IPS-15b (cell line): ENCODE data around the gene DGCR8.
A peak's percentile ranks its signal among the peaks of the same experiment; 100 is the strongest.

Experiments
- H3K27me3 ChIP-seq: one replicate; pipeline ENCODE4 v1.6.1; 2013; ENCODE audit warnings: low read length; ENCODE audit not compliant: control insufficient read depth, insufficient read depth
- H3K36me3 ChIP-seq: one replicate; pipeline ENCODE4 v1.6.1; 2013; ENCODE audit warnings: low read length; ENCODE audit not compliant: control insufficient read depth, insufficient read depth
- H3K4me1 ChIP-seq: one replicate; pipeline ENCODE4 v1.6.1; 2013; ENCODE audit warnings: mild to moderate bottlenecking, low read length; ENCODE audit not compliant: control insufficient read depth, insufficient read depth
- H3K4me3 ChIP-seq: one replicate; pipeline ENCODE4 v1.5.1; 2013; ENCODE audit warnings: low read depth, low read length
- H3K9ac ChIP-seq: one replicate; pipeline ENCODE4 v1.6.1; 2013; ENCODE audit warnings: low read depth, mild to moderate bottlenecking, low read length
- H3K9me3 ChIP-seq: one replicate; pipeline ENCODE4 v1.6.1; 2013; ENCODE audit warnings: mild to moderate bottlenecking, low read length; ENCODE audit not compliant: control insufficient read depth, insufficient read depth

The DGCR8 gene

DNA sequence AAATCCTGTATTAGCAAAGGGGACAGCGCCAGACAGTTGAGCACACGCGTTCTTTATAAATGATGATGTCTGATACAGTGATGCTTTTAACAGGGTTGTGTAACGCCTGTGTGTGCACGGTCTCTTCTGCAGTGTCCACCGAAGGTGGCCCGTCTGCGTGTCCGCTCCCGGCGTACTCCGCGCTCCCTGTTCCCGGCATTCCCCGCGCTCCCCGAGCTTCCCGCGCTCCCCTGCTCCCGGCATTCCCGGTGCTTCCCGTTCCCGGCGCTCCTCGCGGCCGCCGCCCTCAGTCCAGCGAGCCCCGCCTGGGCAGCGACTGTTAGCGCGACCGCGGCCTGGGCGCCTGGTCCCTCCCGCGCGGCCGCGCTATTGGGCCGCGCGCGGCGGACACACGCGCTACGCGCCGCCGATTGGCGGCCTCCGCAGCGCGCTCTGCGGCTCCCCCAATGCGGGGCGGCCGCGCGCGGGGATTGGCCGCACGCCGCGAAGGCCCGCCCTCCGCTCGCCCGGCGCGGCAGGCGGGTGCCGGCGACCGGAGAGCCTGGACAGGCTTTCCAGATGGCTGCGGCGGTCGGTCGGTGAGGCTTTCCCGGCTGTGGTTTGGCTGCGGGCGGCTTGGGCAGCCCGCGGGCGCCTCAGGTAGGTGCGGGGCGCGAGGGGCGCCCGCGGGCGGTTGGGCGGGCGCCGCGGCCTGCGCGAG, at the start of gene DGCR8:
DGCR8 (plus strand) TSS at position 497 of the 700 bp plus-strand sequence. CDS start 5,723 bp downstream, outside the sequence.
- Histone ChIP-seq H3K4me3 (peak within 1 kb of the TSS; percentile 84), H3K9ac (peak within 1 kb of the TSS; percentile 97), H3K27me3 (no peaks in the 10 kb centered on the region), H3K4me1 (peaks cover 10% of the 10 kb centered on the region), H3K36me3 (peaks cover 8% of the 10 kb centered on the region), H3K9me3 (no peaks in the 10 kb centered on the region)

DNA sequence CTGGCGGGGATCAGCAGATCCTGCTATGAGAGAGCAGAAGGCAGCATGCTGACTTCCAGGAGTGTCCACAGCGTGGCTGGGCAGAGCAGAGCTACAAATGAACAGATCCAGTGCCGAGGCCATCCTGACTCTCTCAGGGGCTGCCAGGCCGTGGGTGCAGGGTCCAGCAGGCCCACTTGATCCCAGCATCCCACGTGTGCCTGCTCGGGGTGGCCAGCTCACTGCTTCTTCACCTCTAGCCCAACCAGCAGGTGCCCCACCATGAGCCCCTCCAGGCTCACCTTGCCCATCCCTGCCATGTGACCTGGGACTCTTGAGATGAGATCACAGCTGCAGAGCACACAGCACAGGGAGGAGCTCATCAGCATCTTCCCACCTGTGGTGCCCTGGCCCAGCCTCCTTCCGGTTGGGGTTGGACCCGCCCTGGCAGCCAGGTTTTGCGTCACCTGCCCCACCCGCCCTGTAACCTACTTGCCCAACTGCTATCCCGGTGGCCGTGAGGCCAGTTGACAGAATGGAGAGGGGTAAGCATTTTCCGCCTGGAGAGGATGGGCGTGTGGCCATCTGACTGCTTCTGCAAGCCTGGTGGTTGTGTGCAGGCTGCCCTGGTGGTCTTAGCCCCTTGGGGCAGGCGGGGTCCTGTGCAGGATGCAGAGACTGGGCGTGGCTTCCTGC, 48.2 kb upstream of the DGCR8 start:
- H3K9me3 ChIP-seq = no peaks in the 10 kb centered on the region
- H3K27me3 ChIP-seq = no peaks in the 10 kb centered on the region
- H3K36me3 ChIP-seq = no peaks in the 10 kb centered on the region
- no peak overlapping the region for H3K9ac ChIP-seq
- no peak overlapping the region for H3K4me3 ChIP-seq
- H3K4me1 ChIP-seq = no peaks in the 10 kb centered on the region

DNA sequence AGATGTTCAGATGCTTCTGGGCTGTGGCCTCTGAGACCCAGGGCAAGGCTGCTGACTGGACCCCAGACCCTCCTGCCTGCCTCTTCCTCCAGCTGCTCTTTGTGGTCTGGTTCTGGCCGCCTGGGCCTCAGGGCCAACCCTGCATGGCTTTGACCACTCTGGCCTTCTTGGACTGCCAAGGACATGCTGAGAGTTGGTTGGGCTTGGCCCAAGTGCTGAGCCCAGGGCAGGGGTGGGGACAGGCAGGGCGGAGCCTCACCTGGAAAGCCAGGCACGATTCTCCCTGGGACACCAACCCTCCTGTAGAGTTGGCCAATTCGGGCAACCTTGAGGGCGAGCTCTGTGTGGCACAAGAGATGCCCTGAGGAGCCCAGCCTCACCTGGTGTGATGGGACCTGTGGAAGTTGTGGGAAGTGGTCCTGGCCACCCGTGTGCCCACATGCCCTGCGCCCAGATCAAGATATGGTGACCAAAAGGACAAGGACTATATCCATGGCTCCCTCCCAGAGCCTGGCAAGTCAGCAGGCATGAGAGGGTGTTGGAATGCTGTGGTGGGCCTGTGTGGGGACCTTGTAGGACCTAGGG, 47.5 kb upstream of the DGCR8 start:
- Histone ChIP-seq H3K4me1 (no peaks in the 10 kb centered on the region), H3K27me3 (no peaks in the 10 kb centered on the region), H3K9ac (no peak overlapping the region), H3K4me3 (no peak overlapping the region), H3K36me3 (no peaks in the 10 kb centered on the region), H3K9me3 (no peaks in the 10 kb centered on the region)

DNA sequence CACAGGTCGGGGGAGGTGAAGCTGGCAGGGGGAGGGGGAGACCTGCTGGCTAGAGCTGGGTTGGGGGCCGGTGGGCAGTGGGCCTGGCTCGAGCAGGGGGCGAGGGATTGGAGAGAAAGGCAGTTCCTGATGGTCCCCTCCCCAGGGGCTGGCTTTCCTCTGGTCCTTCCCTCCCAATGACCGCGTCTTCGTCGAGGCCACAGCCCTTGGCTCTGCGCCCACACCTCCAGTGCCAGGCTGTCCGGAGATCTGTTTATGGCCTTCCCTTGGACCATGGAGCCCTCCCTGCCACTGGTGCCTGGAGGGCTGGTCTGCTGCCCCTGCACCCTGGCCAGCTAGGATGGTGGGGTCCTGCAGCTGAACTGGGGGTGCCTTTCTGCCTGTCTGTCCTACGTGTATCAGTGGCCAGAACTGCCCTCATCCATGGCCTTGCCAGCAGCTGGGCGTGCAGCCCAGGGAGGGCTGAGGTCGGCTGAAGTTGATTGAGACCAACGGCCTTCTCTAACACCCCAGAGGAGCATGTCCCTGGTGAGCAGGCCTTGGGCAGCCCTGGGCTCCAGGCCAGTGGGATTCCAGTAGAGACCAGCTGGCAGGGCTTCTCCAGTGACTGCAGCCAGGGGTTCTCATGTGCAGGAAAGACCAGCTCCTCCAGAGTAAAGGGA, 46.9 kb upstream of the DGCR8 start:
- H3K4me1 ChIP-seq = no peaks in the 10 kb centered on the region
- H3K9me3 ChIP-seq = no peaks in the 10 kb centered on the region
- H3K9ac ChIP-seq = no peak overlapping the region
- no peaks in the 10 kb centered on the region for H3K27me3 ChIP-seq
- H3K36me3 ChIP-seq = no peaks in the 10 kb centered on the region
- no peak overlapping the region for H3K4me3 ChIP-seq

DNA sequence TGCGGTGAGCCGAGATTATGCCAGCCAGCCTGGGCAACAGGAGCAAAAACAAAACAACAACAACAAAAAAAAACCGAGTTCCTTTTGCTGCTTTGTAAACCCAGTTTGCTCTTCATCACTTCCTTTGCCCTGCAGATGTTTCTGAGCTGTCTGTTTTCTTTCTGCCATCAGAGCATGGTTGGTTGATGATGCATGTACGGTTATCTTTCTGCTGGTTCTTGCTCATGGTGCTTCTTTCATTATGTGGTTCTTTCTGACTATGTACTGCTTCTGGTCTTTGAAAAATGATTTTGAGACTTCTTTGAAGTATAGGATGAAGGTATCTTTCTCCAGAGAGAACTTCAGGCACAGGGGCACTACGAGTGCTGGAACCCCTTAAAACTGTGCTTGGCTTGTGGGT, 45.9 kb upstream of the DGCR8 start:
- Histone ChIP-seq H3K9ac (no peak overlapping the region), H3K9me3 (no peaks in the 10 kb centered on the region), H3K4me1 (no peaks in the 10 kb centered on the region), H3K36me3 (no peaks in the 10 kb centered on the region), H3K27me3 (no peaks in the 10 kb centered on the region), H3K4me3 (no peak overlapping the region)

DNA sequence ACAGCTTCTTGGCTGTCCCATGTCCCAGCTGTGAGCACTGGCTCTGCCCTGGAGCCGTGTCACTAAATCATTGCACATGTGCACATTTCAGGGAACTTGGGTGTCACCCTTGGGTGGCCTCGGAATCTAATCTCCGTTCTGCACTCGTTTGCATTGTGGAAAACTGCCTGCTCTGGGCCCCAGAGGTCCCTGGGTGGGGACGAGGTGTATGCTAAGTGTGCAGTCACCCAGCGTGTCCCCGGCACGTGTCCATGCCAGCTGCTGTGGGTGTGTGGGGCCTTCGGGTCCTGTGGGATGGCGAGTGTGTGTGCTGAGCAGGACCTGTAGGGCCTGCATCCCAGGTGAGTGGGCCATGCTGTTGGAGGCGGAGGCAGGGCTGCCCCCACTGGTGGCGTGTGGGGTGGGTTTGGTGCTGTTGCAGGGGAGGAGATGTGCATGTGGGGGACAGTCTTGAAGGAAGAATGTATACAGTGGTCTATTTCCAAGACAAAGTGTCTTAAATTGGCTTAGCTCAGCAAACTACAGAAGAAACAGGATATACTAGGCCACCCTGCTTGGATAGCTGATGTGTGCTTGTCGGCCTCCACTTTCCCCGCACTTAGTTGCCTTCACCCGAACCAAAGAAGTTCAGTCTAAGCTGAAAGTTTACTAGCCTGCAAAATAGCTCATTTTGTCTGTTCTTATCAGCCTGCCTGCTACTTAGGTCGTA, 44.5 kb upstream of the DGCR8 start:
- Histone ChIP-seq H3K36me3 (no peaks in the 10 kb centered on the region), H3K9me3 (no peaks in the 10 kb centered on the region), H3K4me3 (no peak overlapping the region), H3K4me1 (no peaks in the 10 kb centered on the region), H3K27me3 (no peaks in the 10 kb centered on the region), H3K9ac (no peak overlapping the region)

DNA sequence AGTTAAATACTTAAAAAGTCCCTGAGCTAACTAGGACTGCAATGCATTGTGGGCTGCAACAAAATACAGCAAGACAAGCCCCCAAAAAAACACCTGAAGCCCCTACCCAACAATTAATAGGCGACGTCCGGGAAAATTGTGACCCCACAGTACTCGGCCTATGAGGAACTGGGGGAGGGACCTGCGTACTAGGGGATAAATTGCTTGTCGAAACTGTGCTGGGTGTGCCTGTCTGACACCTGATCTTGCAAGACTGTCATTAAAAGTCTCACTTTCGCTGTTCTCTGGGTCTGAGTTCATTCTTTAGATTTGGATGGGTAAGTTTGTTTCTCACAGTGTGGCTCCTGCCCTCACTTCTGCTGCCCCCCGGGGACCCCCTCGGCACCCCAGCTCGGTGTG, 44.0 kb upstream of the DGCR8 start:
- no peak overlapping the region for H3K9ac ChIP-seq
- H3K27me3 ChIP-seq = no peaks in the 10 kb centered on the region
- H3K4me1 ChIP-seq = no peaks in the 10 kb centered on the region
- H3K36me3 ChIP-seq = no peaks in the 10 kb centered on the region
- H3K4me3 ChIP-seq = no peak overlapping the region
- H3K9me3 ChIP-seq = no peaks in the 10 kb centered on the region

DNA sequence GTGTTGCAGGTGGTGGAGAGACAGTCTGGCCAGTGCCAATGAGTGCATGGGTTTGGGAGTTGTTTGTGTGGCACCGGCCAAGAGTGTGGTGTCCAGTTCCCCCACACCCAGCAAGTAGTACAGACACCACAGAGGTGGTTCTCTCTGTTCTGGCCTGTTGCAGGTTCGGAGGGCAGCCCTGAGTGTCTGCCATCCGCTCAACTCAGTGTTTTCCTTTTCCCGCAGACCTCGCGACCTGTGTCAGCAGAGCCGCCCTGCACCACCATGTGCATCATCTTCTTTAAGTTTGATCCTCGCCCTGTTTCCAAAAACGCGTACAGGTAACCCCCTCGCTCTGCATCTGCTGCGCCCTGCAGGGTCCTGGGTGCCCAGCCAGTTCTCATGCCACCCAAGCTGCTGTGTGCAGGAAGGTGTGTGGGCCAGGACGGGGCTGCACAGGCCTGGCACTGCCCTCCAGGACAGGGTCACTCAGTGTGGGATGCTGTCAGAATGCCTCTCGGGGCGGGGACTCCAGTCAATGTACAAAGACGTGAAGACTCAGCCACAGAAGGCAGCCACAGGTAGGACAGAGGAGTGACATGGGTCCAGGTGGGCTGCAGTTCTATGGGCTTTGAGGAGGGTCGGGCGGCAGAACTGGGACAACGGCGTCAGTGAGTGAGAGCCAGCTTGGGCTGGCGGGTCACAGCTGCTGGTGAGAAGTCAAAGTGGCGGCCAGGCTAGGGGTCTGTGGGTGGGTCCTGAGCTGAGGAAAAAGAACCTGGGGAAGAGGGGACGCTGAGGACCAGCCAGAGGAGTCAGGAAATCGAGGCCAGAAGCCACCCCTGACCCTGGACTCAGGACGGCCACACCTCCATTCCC, 43.3 kb upstream of the DGCR8 start:
- Histone ChIP-seq H3K9me3 (no peaks in the 10 kb centered on the region), H3K4me1 (no peaks in the 10 kb centered on the region), H3K9ac (no peak overlapping the region), H3K27me3 (no peaks in the 10 kb centered on the region), H3K4me3 (no peak overlapping the region), H3K36me3 (no peaks in the 10 kb centered on the region)

DNA sequence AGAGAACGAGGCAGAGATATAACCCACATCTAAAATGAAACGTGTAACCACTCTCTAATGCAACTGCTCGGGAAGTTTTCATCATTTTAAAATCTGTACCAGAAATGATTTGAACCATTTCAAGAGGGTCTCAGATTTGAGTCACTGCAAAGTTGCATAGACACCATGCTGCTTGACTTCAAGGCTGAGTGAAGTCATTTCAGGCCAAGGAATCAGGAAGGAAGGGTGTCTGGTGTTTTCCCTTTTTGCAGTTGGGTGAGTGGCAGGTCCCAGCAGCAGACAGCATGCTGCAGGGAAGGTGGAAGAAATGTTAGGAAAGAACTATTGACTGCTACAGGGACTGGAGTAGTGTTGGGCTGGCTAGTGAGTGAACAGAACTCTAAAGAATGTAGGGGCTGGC, 42.6 kb upstream of the DGCR8 start:
- H3K9me3 ChIP-seq = no peaks in the 10 kb centered on the region
- H3K4me3 ChIP-seq = no peak overlapping the region
- H3K27me3 ChIP-seq = no peaks in the 10 kb centered on the region
- H3K9ac ChIP-seq = no peak overlapping the region
- H3K4me1 ChIP-seq = no peaks in the 10 kb centered on the region
- no peaks in the 10 kb centered on the region for H3K36me3 ChIP-seq

DNA sequence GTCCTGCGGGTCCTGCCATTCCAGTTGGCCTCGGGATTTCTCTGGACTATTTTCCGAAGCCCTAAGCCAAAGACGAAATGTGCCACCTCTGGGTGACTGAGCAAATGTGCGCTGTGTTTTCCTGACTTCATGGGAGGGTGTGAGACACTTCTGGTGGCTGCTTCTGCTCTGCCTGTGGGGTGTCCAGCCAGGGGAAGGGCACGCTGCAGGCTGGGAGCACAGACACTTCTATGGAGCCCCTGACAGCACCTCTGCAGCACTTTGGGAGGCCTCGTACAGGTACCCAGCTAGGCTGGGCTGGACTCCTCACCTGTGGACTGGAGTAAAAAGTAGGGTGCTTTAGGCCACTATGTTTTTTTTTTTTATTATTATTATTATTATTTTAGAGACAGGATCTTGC, 41.5 kb upstream of the DGCR8 start:
- Histone ChIP-seq H3K36me3 (peaks cover 2% of the 10 kb centered on the region), H3K27me3 (no peaks in the 10 kb centered on the region), H3K9me3 (no peaks in the 10 kb centered on the region), H3K4me1 (no peaks in the 10 kb centered on the region), H3K4me3 (no peak overlapping the region), H3K9ac (no peak overlapping the region)
